ENCODE measurements around the gene SLC6A12. TPM values are rescaled to one million over a fixed set of nuclear protein-coding genes. Genes with fewer than 3 reads are reported as not detected.

SLC6A12 gene
- 1 to 10 TPM in 1 of 6 donors, not detected in 5; 1.3 TPM for polyA plus RNA-seq (ENCODE audit: low read depth in 6 of 6)

DNA sequence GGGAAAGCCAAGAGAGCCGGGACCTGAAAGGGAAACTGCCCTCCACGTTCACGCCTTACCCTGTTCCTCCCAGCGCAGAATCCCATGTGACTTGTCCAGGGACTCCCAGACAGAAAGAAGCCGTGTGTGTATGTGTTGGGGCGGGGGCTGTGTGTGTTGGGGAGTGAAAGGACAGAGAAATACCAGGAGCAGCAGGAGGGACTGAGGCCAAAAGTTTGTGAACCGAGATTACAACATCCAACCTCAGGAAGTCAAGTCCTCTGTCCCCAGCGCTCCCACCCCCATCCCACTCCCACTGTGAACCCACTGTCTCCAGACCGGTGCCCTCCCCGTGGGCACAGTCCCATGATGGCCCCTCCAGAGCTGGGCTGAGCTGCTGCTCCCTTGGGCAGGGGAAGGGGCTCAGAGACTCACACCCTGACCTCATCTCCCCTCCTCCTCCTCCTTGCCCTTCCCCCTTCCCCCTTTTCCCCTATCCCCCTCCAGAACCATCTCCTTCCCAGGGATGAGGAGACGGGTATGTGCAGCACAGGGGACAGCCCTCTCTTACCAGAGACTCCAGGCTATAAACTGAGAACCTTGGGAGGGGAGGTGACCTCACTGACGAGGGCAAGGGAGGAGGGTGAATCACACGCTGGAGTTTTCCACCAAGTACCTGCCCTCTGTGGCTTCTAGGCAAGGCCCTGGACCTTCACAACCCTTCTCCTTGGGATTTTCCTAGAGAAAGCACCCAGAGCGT is at the start of gene SLC6A12:
Gene SLC6A12, minus strand, starts transcription at position 155 of the 739 bp plus-strand sequence. CDS start 4,171 bp downstream, outside the sequence.
- Mint-ChIP-seq H3K4me3 (peak within 1 kb of the TSS in 3 of 8 donors; percentile 48 to 80 (median 52)), H3K36me3 (no peaks in the 10 kb centered on the region)

DNA sequence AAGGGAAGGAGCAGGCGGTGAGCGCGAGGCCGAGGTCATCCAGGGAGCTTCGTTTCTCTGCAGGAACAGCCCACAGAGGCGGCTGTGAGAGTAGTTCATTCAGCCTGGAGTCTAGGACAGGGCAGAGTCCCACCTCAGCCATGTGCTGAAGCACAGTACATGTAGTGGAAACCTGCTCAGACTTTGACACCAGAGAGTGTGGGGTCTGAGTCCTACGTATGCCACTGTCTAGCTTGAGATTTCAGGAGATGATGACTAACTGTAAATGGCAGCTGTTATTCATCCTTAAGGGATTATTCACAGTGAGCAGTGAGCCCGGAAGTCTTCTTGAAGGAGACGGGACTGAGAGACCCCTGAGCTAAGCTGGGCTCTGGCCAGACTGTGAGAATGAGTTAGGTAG is 49.6 kb upstream of the SLC6A12 start:
- no peaks in the 10 kb centered on the region for H3K9me3 Mint-ChIP-seq
- peaks cover 0 to under 1% of the 10 kb centered on the region in 2 donors for H3K36me3 Mint-ChIP-seq
- DNase-seq = no peak
- H3K4me3 Mint-ChIP-seq = no peak overlapping the region
- no peaks in the 10 kb centered on the region for H3K4me1 Mint-ChIP-seq
- no peak overlapping the region for H3K27ac Mint-ChIP-seq
- no peak for ATAC-seq (ENCODE audit: low read depth in 2 of 2)
- H3K27me3 Mint-ChIP-seq = peaks cover 12 to 33% (median 26%) of the 10 kb centered on the region in 3 donors

More for the DNA sequence above, at the start of gene SLC6A12:
- peak within 1 kb of the TSS in 1 of 6 donors; percentile 91 for H3K27ac Mint-ChIP-seq
- no peaks in the 10 kb centered on the region for H3K9me3 Mint-ChIP-seq
- peaks cover 14 to 22% (median 15%) of the 10 kb centered on the region in 3 donors for H3K4me1 Mint-ChIP-seq
- ATAC-seq (ENCODE audit: low read depth in 2 of 2) (no peak), DNase-seq (no peak)
- H3K27me3 Mint-ChIP-seq = peaks cover 20 to 76% (median 47%) of the 10 kb centered on the region in 3 donors

DNA sequence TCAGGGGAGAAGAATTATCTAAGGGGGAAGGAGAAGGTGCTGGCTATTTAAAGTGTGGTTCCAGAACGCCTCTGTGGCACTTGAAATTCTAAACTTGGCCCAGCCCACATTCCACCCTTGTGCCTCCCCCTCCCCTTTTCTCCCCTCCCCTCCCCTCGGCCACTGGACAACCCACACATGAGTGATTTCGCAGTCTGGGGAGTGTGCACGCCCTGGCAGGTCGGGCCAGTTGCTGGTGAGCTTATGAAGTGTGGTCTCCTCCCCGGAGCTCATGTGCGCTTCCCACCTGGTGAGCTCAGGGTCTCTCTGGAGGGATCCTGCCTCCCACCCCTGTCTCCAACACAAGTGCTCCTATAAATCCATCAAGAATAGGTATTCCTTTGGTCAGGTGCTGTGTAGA is 48.9 kb upstream of the SLC6A12 start, which contains the start of gene SLC6A13:
Gene SLC6A13, minus strand, starts transcription at position 20 of the 400 bp plus-strand sequence. CDS start 2,784 bp downstream, outside the sequence.
- H3K27ac Mint-ChIP-seq = peak within 1 kb of the TSS in 2 of 6 donors; percentile 32 to 73
- H3K9me3 Mint-ChIP-seq = no peaks in the 10 kb centered on the region
- DNase-seq (no peak), ATAC-seq (ENCODE audit: low read depth in 2 of 2) (no peak)
- peaks cover 0 to 8% of the 10 kb centered on the region in 2 donors for H3K36me3 Mint-ChIP-seq
- H3K4me3 Mint-ChIP-seq = no peak within 1 kb of the TSS
- H3K27me3 Mint-ChIP-seq = peaks cover 20 to 40% (median 33%) of the 10 kb centered on the region in 3 donors
- H3K4me1 Mint-ChIP-seq = no peaks in the 10 kb centered on the region

DNA sequence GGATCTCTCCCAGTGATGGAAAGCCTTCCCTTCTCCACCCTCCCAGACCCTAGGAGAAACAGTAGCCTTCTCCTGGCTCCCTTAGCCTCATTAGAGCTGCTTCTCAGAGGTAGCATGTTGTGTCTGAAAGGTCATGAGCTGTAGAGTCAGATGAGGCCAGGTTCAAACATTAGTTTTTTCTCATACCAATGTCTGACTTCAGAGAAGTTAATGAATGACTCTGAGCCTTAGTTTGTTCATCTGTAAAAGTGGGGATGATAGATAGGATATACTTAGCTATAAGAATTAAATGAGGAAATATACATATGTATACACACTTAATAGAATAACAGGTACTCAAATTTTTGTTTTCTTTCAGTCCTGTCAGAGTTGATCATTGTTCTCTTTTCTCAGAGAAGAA is 48.2 kb upstream of the SLC6A12 start:
- Mint-ChIP-seq H3K27me3 (peaks cover 20 to 47% (median 40%) of the 10 kb centered on the region in 3 donors), H3K27ac (peak overlapping the region in 1 of 6 donors; percentile 32), H3K4me1 (no peaks in the 10 kb centered on the region), H3K4me3 (no peak overlapping the region), H3K36me3 (peaks cover 0 to 9% of the 10 kb centered on the region in 2 donors), H3K9me3 (no peaks in the 10 kb centered on the region)
- DNase-seq (no peak), ATAC-seq (ENCODE audit: low read depth in 2 of 2) (no peak)

DNA sequence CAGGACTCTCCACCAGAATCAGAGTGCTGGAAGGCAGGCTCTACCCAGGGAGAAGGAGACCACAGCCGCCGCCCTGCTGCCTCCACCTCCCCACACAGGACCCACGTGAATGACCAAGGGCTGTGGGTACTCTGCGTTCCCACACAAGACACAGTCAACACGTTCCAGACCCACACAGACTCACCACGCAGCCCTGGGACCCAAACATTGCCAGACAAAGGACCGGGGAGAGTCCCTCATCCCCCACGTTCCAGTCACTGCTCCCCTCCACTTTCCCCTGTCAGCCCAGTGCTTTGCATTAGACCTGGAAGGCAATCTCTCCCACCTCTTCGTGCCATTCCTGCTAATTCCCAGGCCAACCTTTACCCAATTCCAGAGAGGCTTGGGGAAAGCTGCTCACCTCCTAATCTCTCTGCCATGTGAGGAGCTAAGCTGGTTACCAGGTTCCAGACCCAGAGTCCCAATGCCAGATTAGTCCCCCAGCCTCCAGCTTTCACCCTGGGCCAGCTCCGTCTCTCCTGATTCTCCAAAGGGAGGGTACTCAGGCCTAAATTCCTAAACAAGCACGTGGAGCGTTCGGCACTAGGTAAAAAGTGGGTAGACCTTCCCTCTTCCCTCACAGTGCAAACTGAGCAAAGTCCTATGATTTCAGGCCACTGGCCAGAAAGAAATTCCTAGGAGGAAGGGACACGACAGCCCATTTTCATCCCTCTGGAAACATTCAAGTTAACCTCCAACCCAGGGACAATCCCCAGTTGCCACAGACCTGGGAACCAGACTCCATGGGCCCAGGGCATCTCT is 43.8 kb upstream of the SLC6A12 start:
- Mint-ChIP-seq H3K36me3 (peaks cover 0 to 18% of the 10 kb centered on the region in 2 donors), H3K27me3 (peaks cover 41 to 74% (median 68%) of the 10 kb centered on the region in 3 donors), H3K9me3 (peaks cover 0 to 4% (median 0%) of the 10 kb centered on the region in 7 donors), H3K4me1 (no peaks in the 10 kb centered on the region), H3K4me3 (no peak overlapping the region), H3K27ac (peak overlapping the region in 1 of 6 donors; percentile 71)
- DNase-seq (no peak), ATAC-seq (ENCODE audit: low read depth in 2 of 2) (no peak)

DNA sequence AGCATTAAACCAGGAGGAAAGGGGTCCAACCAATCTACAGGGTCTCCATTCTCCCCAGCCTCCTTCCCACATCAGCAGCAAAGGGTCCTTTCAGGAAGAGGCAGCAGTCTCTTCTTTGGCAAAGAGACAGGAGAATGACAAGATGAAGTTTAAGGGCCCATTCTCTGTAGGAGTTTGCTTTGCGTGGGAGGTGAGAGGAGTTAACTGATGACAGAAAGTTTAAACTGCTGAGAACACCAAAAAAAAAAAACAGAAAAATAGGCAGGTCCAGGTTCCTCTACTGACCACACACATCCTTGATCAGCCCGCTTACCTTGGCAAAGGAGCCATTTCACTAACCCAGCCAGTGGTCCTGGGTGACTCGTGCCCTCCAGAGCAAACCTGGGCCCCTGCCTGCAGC is 43.0 kb upstream of the SLC6A12 start:
- Mint-ChIP-seq H3K9me3 (peaks cover 0 to 4% (median 0%) of the 10 kb centered on the region in 7 donors), H3K36me3 (peaks cover 0 to 18% of the 10 kb centered on the region in 2 donors), H3K27me3 (peaks cover 41 to 70% (median 68%) of the 10 kb centered on the region in 3 donors), H3K27ac (no peak overlapping the region), H3K4me1 (no peaks in the 10 kb centered on the region), H3K4me3 (no peak overlapping the region)
- no peak for ATAC-seq (ENCODE audit: low read depth in 2 of 2)
- no peak for DNase-seq

DNA sequence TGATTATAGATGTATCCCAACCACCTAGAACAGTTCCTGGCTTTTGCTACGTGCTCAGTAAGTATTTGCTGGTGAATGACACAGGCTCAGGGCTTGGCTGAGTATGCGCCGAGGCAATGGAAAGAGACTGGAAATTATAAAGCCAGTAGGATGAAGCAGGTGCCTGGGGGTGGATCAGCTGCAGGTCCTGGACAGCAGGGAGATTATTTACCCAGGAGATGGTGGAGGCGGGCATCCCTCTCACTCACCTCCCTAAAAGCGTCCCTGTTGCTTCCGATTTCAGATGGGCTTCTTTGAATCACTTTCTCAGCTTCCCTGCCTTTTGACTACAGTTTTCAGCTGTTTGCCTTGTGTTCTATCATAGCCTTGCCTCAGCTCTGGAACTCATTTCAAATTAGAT is 42.3 kb upstream of the SLC6A12 start:
- Mint-ChIP-seq H3K4me3 (no peak overlapping the region), H3K27me3 (peaks cover 41 to 67% (median 63%) of the 10 kb centered on the region in 3 donors), H3K36me3 (peaks cover 0 to 18% of the 10 kb centered on the region in 2 donors), H3K4me1 (no peaks in the 10 kb centered on the region), H3K9me3 (peaks cover 0 to 4% (median 0%) of the 10 kb centered on the region in 7 donors), H3K27ac (no peak overlapping the region)
- DNase-seq (no peak), ATAC-seq (ENCODE audit: low read depth in 2 of 2) (no peak)

DNA sequence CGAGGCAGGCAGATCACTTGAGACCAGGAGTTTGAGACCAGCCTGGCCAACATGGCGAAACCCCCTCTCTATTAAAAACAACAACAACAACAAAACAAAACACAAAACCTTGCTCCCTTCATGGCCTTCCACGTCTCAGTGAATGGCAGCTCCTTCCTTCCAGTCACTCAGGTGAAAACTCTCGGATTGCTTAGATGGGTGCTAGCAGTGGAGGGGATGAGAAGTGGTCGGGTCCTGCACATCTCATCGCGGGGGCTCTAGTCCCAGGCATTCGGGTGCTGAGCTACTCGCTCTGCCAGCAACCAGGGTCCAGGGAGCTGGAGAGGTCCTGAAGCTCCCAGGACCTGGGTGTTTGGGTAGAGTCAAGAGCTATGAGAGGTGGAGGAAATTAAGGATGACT is 41.0 kb upstream of the SLC6A12 start:
- H3K27ac Mint-ChIP-seq = no peak overlapping the region
- H3K4me3 Mint-ChIP-seq = no peak overlapping the region
- no peaks in the 10 kb centered on the region for H3K4me1 Mint-ChIP-seq
- H3K36me3 Mint-ChIP-seq = peaks cover 0 to 18% of the 10 kb centered on the region in 2 donors
- H3K27me3 Mint-ChIP-seq = peaks cover 33 to 55% (median 54%) of the 10 kb centered on the region in 3 donors
- ATAC-seq (ENCODE audit: low read depth in 2 of 2) = no peak
- DNase-seq = no peak
- H3K9me3 Mint-ChIP-seq = peaks cover 0 to 4% (median 0%) of the 10 kb centered on the region in 7 donors

DNA sequence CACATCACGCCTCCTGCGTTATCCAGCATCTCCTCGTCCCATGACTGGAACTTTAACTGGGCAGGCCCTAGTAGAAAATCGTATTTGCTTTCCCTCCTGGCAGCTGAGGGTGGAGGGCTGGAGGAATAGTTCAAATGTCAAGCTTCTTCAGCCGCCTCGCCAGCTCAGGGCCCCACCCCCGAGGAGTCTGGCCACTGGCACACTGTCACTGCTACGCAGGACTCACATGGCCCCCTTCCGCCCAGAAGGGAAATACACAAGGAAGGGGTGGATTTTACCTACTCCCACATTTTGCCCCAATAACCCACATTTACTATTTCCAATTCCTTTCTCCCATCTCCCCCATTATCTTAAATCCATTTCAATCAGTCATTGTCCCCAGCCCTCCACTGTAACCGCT is 40.1 kb upstream of the SLC6A12 start:
- peaks cover 33 to 52% (median 49%) of the 10 kb centered on the region in 3 donors for H3K27me3 Mint-ChIP-seq

DNA sequence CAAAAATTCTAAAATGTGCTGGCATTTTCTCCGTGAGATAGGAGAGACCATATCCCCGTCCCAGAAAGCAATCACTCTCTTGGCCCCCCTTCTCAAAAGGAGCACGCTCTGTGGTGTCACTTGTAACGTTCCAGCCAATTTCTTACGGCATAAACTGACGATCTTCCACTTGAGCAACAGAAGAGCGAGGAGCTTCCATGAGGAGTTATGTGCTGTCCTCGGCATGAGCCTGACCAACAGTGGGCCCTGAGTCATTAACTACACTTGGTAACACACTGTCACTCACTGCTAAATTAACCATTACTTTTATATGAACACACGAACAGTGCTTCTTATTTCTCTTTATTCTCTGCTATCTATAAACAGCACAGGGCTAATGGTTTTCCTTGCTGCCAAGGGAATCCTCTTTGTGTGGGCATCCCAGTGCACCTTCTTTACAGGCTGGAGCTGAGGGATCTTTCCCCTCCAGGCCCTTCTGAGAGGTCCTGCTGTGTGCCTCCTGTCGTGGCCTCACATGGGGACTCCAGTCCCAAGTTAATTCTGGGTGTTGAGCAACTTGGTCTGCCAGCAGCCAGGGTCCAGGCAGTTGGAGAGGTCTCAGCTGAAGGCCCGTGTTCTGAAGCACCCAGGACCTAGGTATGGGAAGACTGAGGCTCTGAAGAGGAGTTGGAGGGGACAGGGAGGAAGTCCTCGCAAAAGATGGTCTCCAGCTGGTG is 39.3 kb upstream of the SLC6A12 start:
- Mint-ChIP-seq H3K36me3 (peaks cover 4 to 15% of the 10 kb centered on the region in 2 donors), H3K4me1 (no peaks in the 10 kb centered on the region), H3K4me3 (no peak overlapping the region), H3K9me3 (peaks cover under 1 to 10% (median 5%) of the 10 kb centered on the region in 7 donors), H3K27ac (no peak overlapping the region), H3K27me3 (peaks cover 30 to 51% (median 45%) of the 10 kb centered on the region in 3 donors)
- ATAC-seq (ENCODE audit: low read depth in 2 of 2) = no peak
- no peak for DNase-seq

More for the DNA sequence above, 40.1 kb upstream of the SLC6A12 start:
- no peak for DNase-seq
- ATAC-seq (ENCODE audit: low read depth in 2 of 2) = no peak
- no peak overlapping the region for H3K4me3 Mint-ChIP-seq
- H3K9me3 Mint-ChIP-seq = peaks cover 0 to 4% (median under 1%) of the 10 kb centered on the region in 7 donors
- H3K27ac Mint-ChIP-seq = no peak overlapping the region
- H3K4me1 Mint-ChIP-seq = no peaks in the 10 kb centered on the region
- peaks cover 1 to 18% of the 10 kb centered on the region in 2 donors for H3K36me3 Mint-ChIP-seq

DNA sequence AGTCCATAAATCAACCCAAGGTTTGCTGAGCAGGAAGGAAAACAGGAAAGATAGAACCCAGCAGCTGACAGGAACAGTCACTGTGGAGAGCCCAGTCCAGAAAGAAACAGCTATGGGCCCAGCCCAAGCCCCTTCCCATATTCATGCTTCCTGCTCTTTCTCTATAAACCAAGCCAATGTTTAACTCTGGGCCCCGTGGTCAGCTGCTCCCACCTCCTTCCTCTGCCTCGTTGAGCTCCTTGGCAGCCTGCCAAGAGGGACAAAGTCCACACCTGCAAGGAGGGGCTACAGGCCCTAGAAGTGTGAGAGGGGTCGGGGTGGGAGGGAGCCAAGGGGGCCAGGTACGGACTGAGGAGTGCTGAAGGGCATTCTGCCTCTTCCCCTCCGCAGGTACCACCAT is 38.7 kb upstream of the SLC6A12 start:
- H3K4me3 Mint-ChIP-seq = no peak overlapping the region
- H3K4me1 Mint-ChIP-seq = no peaks in the 10 kb centered on the region
- ATAC-seq (ENCODE audit: low read depth in 2 of 2) (no peak), DNase-seq (no peak)
- H3K36me3 Mint-ChIP-seq = peaks cover 9 to 16% of the 10 kb centered on the region in 2 donors
- H3K9me3 Mint-ChIP-seq = peaks cover 4 to 16% (median 12%) of the 10 kb centered on the region in 7 donors
- H3K27ac Mint-ChIP-seq = no peak overlapping the region
- peaks cover 26 to 50% (median 45%) of the 10 kb centered on the region in 3 donors for H3K27me3 Mint-ChIP-seq

DNA sequence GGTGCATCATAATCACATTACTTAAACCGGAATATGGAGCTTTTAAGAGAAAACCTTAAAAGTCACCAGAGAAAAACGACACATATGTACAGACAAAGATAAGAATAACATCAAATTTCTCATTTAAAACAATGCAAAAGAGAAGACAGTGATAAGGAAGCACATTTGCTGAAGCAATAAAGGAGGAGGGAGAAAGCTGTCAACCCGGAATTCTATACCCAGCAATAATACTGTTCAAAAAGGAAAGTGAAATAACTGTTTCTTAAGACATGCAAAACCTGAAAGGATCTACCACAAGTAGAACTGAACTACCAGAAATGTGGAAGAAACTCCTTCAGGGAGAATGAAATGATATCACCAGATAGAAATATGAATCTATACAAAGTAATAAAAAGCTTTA is 33.3 kb upstream of the SLC6A12 start:
- Mint-ChIP-seq H3K4me1 (no peaks in the 10 kb centered on the region), H3K9me3 (peaks cover 4 to 36% (median 19%) of the 10 kb centered on the region in 7 donors), H3K4me3 (no peak overlapping the region), H3K27me3 (peaks cover 20 to 24% (median 23%) of the 10 kb centered on the region in 3 donors), H3K27ac (no peak overlapping the region), H3K36me3 (peaks cover 7 to 9% of the 10 kb centered on the region in 2 donors)
- no peak for ATAC-seq (ENCODE audit: low read depth in 2 of 2)
- DNase-seq = no peak

DNA sequence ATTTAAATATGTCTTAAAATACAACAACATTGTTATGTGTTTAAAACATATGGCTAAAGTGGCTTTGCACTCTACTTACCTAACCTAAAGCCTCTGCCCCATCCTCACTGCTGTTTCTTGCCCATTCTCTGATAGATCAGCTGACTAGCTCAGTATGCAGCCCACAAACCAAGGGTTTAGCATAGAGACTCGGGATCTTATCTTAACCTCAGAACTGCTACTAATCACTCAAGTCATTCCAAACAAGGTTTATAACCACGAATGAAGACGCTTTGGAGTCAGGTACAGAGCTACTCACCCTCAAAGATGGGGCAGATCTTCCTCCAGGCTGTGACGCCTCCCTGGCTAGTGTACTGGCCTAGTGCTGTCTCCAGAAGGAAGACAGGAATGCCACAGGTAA is 29.4 kb upstream of the SLC6A12 start:
- Mint-ChIP-seq H3K9me3 (peaks cover 9 to 33% (median 19%) of the 10 kb centered on the region in 7 donors), H3K27me3 (peaks cover 32 to 44% (median 37%) of the 10 kb centered on the region in 3 donors), H3K4me3 (no peak overlapping the region), H3K36me3 (peaks cover 5 to 15% of the 10 kb centered on the region in 2 donors), H3K27ac (no peak overlapping the region), H3K4me1 (no peaks in the 10 kb centered on the region)
- no peak for DNase-seq
- no peak for ATAC-seq (ENCODE audit: low read depth in 2 of 2)
